ENCODE results near the gene ADRA2C.

The ADRA2C gene

GRCh38 chr4:3803475-3803847 lies 37.3 kb downstream of the ADRA2C start:
- no peak for ATAC-seq (ENCODE audit: insufficient read depth, low read depth)
- Histone ChIP-seq H3K27ac (ENCODE audit: low read length) (no peak overlapping the region), H3K79me2 (ENCODE audit: insufficient read depth, low read length) (no peaks in the 10 kb centered on the region), H3K4me1 (ENCODE audit: insufficient read depth, low read length) (no peaks in the 10 kb centered on the region), H3K4me2 (ENCODE audit: insufficient read depth, low read length) (no peak overlapping the region), H3K27me3 (ENCODE audit: insufficient read depth, low read length, poor library complexity) (peaks cover 2% of the 10 kb centered on the region), H2AFZ (ENCODE audit: low read depth, low read length) (no peak overlapping the region), H3K36me3 (ENCODE audit: insufficient read depth, low read length) (no peaks in the 10 kb centered on the region), H4K20me1 (ENCODE audit: insufficient read depth, low read length) (no peaks in the 10 kb centered on the region), H3K9ac (ENCODE audit: low read depth, low read length) (no peak overlapping the region), H3K4me3 (ENCODE audit: low read depth in 1 of 2, low read length in 2 of 2) (no peak overlapping the region), H3K9me3 (ENCODE audit: insufficient read depth, low read length, severe bottlenecking) (no peaks in the 10 kb centered on the region)
- no peak for DNase-seq
- TF ChIP-seq CTCF (IDR thresholded peaks at IDR 0.05; ENCODE audit: borderline replicate concordance, extremely low read depth, low read length, poor library complexity, severe bottlenecking) (no peak), EZH2 (IDR thresholded peaks at IDR 0.05; ENCODE audit: borderline replicate concordance, low read depth, low read length, severe bottlenecking) (no peak)

GRCh38 chr4:3803946-3804345 lies 37.8 kb downstream of the ADRA2C start:
- ATAC-seq (ENCODE audit: insufficient read depth, low read depth) (no peak), DNase-seq (no peak)
- H3K4me1 ChIP-seq (ENCODE audit: insufficient read depth, low read length), result no peaks in the 10 kb centered on the region
- H3K79me2 ChIP-seq (ENCODE audit: insufficient read depth, low read length), result no peaks in the 10 kb centered on the region
- H4K20me1 ChIP-seq (ENCODE audit: insufficient read depth, low read length), result no peaks in the 10 kb centered on the region
- TF ChIP-seq EZH2 (IDR thresholded peaks at IDR 0.05; ENCODE audit: borderline replicate concordance, low read depth, low read length, severe bottlenecking), result no peak
- no peak for TF ChIP-seq CTCF (IDR thresholded peaks at IDR 0.05; ENCODE audit: borderline replicate concordance, extremely low read depth, low read length, poor library complexity, severe bottlenecking)
- H2AFZ ChIP-seq (ENCODE audit: low read depth, low read length), result no peak overlapping the region
- H3K27ac ChIP-seq (ENCODE audit: low read length), result no peak overlapping the region
- no peak overlapping the region for H3K9ac ChIP-seq (ENCODE audit: low read depth, low read length)
- no peaks in the 10 kb centered on the region for H3K36me3 ChIP-seq (ENCODE audit: insufficient read depth, low read length)
- no peak overlapping the region for H3K4me2 ChIP-seq (ENCODE audit: insufficient read depth, low read length)
- peaks cover 2% of the 10 kb centered on the region for H3K27me3 ChIP-seq (ENCODE audit: insufficient read depth, low read length, poor library complexity)
- H3K4me3 ChIP-seq (ENCODE audit: low read depth in 1 of 2, low read length in 2 of 2), result no peak overlapping the region
- no peaks in the 10 kb centered on the region for H3K9me3 ChIP-seq (ENCODE audit: insufficient read depth, low read length, severe bottlenecking)

DNA sequence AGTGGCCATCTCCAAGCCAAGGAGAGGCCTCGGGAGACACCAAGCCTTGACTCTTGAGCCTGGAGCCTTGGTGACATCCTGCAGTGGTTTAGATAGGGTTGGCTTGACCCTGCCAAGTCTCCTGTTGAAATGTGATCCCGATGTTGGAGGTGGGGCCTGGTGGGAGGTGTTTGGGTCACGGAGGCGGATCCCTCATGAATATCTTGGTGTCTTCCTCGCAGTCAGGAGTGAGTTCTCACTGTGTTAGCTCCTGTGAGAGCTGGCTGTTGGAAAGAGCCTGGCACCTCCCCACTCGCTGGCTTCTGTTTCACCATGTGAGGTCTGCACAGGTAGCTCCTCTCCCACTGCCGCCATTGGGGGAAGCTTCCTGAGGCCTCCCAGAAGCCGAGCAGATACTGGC lies 38.8 kb downstream of the ADRA2C start:
- no peak for TF ChIP-seq EZH2 (IDR thresholded peaks at IDR 0.05; ENCODE audit: borderline replicate concordance, low read depth, low read length, severe bottlenecking)
- no peak for TF ChIP-seq CTCF (IDR thresholded peaks at IDR 0.05; ENCODE audit: borderline replicate concordance, extremely low read depth, low read length, poor library complexity, severe bottlenecking)
- Histone ChIP-seq H3K27me3 (ENCODE audit: insufficient read depth, low read length, poor library complexity) (peaks cover 2% of the 10 kb centered on the region), H3K9ac (ENCODE audit: low read depth, low read length) (no peak overlapping the region), H3K4me1 (ENCODE audit: insufficient read depth, low read length) (no peaks in the 10 kb centered on the region), H3K4me2 (ENCODE audit: insufficient read depth, low read length) (no peak overlapping the region), H3K79me2 (ENCODE audit: insufficient read depth, low read length) (no peaks in the 10 kb centered on the region), H3K27ac (ENCODE audit: low read length) (no peak overlapping the region), H3K4me3 (ENCODE audit: low read depth in 1 of 2, low read length in 2 of 2) (no peak overlapping the region), H3K36me3 (ENCODE audit: insufficient read depth, low read length) (no peaks in the 10 kb centered on the region), H3K9me3 (ENCODE audit: insufficient read depth, low read length, severe bottlenecking) (no peaks in the 10 kb centered on the region), H4K20me1 (ENCODE audit: insufficient read depth, low read length) (no peaks in the 10 kb centered on the region), H2AFZ (ENCODE audit: low read depth, low read length) (no peak overlapping the region)
- no peak for ATAC-seq (ENCODE audit: insufficient read depth, low read depth)
- DNase-seq, result no peak

DNA sequence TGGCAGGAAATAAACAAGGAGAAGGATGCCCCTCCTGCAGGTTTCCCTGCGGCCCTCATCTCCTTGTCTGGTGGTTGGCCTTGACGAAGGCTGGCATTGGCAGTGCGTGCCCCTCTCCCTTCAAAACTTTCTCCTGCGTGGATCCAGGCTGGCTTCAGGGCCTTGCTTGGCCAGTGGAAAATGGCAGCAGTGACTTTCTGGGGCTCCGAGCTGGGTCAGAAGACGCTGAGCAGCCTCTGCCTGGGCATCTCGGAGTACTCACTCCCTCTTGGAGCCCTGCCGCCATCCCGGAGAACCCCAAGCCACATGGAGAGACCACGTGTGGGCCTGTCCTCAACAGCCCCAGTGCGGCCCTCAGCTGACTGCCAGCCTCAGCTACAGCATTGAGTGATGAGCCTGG lies 39.5 kb downstream of the ADRA2C start:
- Histone ChIP-seq H3K27me3 (ENCODE audit: insufficient read depth, low read length, poor library complexity) (peaks cover 2% of the 10 kb centered on the region), H4K20me1 (ENCODE audit: insufficient read depth, low read length) (no peaks in the 10 kb centered on the region), H3K4me1 (ENCODE audit: insufficient read depth, low read length) (no peaks in the 10 kb centered on the region), H3K27ac (ENCODE audit: low read length) (no peak overlapping the region), H3K36me3 (ENCODE audit: insufficient read depth, low read length) (no peaks in the 10 kb centered on the region), H3K9ac (ENCODE audit: low read depth, low read length) (no peak overlapping the region), H3K9me3 (ENCODE audit: insufficient read depth, low read length, severe bottlenecking) (no peaks in the 10 kb centered on the region), H3K4me3 (ENCODE audit: low read depth in 1 of 2, low read length in 2 of 2) (no peak overlapping the region), H3K79me2 (ENCODE audit: insufficient read depth, low read length) (no peaks in the 10 kb centered on the region), H2AFZ (ENCODE audit: low read depth, low read length) (no peak overlapping the region), H3K4me2 (ENCODE audit: insufficient read depth, low read length) (no peak overlapping the region)
- no peak for TF ChIP-seq EZH2 (IDR thresholded peaks at IDR 0.05; ENCODE audit: borderline replicate concordance, low read depth, low read length, severe bottlenecking)
- no peak for TF ChIP-seq CTCF (IDR thresholded peaks at IDR 0.05; ENCODE audit: borderline replicate concordance, extremely low read depth, low read length, poor library complexity, severe bottlenecking)
- ATAC-seq (ENCODE audit: insufficient read depth, low read depth) (no peak), DNase-seq (no peak)
